Eye (tissue), 1 donor: ENCODE results near the gene MORC4.
A peak's percentile ranks its signal among the peaks of the same experiment; 100 is the strongest.

Source experiments
- DNase-seq: peaks from one replicate; pipeline ENCODE4 v3.0.0-alpha.2; 2015

The MORC4 gene

GRCh38 chrX:106903856-106904528 is 96.0 kb downstream of the MORC4 start:
- no peak for DNase-seq

GRCh38 chrX:106903291-106903824 is 96.7 kb downstream of the MORC4 start, which contains the start of gene RIPPLY1:
RIPPLY1 (minus strand) TSS chrX:106903341; CDS start chrX:106903287, 54 bp downstream.
- no peak for DNase-seq

GRCh38 chrX:106902684-106903083 is 97.3 kb downstream of the MORC4 start:
- no peak for DNase-seq

- DNase-seq, result no peak
Observed at GRCh38 chrX:106901781-106902219, 98.2 kb downstream of the MORC4 start.

- no peak for DNase-seq
Observed at GRCh38 chrX:106901341-106901740, 98.7 kb downstream of the MORC4 start.

- DNase-seq, result no peak
Observed at GRCh38 chrX:106899841-106900240, 100.2 kb downstream of the MORC4 start.

- DNase-seq, result no peak
Observed at GRCh38 chrX:106899276-106899675, 100.7 kb downstream of the MORC4 start.

GRCh38 chrX:106898462-106898861 is 101.5 kb downstream of the MORC4 start:
- DNase-seq, result peak; percentile 48

- no peak for DNase-seq
Observed at GRCh38 chrX:106897259-106897658, 102.8 kb downstream of the MORC4 start.

GRCh38 chrX:106894978-106895452 is 105.0 kb downstream of the MORC4 start:
- no peak for DNase-seq

GRCh38 chrX:106894392-106894909 is 105.6 kb downstream of the MORC4 start:
- peak; percentile 81 for DNase-seq

- no peak for DNase-seq
Observed at GRCh38 chrX:106891762-106892460, 108.1 kb downstream of the MORC4 start.
